ENCODE measurements around the gene LZTS2. TPM values are rescaled to one million over a fixed set of nuclear protein-coding genes. Genes with fewer than 3 reads are reported as not detected.

The LZTS2 gene
- total and polyA plus RNA-seq, 2 of the 4 experiments (the other 2 are of a cell fraction): 19.2 to 101 TPM

- Histone ChIP-seq H4K8ac (ENCODE audit: low read depth in 2 of 2, low read length in 2 of 2) (no peak overlapping the region), H3K36me3 (ENCODE audit: control insufficient read depth, insufficient read depth, low read length) (peaks cover 31% of the 10 kb centered on the region), H2AK9ac (replicated peaks; ENCODE audit: low read depth, low read length, poor library complexity) (no peak overlapping the region), H2BK15ac (ENCODE audit: low read depth, low read length) (no peak overlapping the region), H3K56ac (ENCODE audit: extremely low read depth, insufficient read depth, low read length) (no peak overlapping the region), H3K79me1 (ENCODE audit: low read depth in 1 of 2, low read length in 2 of 2) (peaks cover 0 to 8% of the 10 kb centered on the region in 2 experiments; a peak in 2 of 4 replicates), H3K9ac (ENCODE audit: low read depth, low read length) (no peak overlapping the region), H3K9me1 (ENCODE audit: insufficient read depth, low read length) (peaks cover 7% of the 10 kb centered on the region), H3K4me1 (ENCODE audit: control insufficient read depth, insufficient read depth, low read length) (no peaks in the 10 kb centered on the region), H2AK5ac (ENCODE audit: low read depth, low read length) (no peak overlapping the region), H4K5ac (ENCODE audit: low read depth, low read length) (no peak overlapping the region), H2BK20ac (ENCODE audit: low read depth, low read length) (no peak overlapping the region), H4K91ac (ENCODE audit: insufficient read depth, low read depth, low read length) (no peak overlapping the region), H2BK5ac (ENCODE audit: low read depth, low read length, poor library complexity, severe bottlenecking) (no peak overlapping the region), H3K18ac (ENCODE audit: low read depth, low read length) (no peak overlapping the region), H3K4ac (ENCODE audit: low read depth, low read length) (no peak overlapping the region), H4K20me1 (ENCODE audit: insufficient read depth, low read length) (no peaks in the 10 kb centered on the region; the same call in none of the 2 replicates), H3K9me3 (ENCODE audit: control insufficient read depth, insufficient read depth, low read length) (no peaks in the 10 kb centered on the region), H3K14ac (replicated peaks; ENCODE audit: low read depth, low read length) (no peak overlapping the region), H2BK120ac (ENCODE audit: low read depth, low read length) (no peak overlapping the region), H3K27ac (ENCODE audit: insufficient read depth, low read length) (no peak overlapping the region), H3K4me3 (ENCODE audit: insufficient read depth, low read depth, low read length) (no peak overlapping the region), H2AFZ (replicated peaks; ENCODE audit: low read length, poor library complexity) (no peak overlapping the region), H3K4me2 (ENCODE audit: low read depth, low read length) (no peak overlapping the region), H3K23ac (ENCODE audit: low read depth, low read length) (no peak overlapping the region), H3K27me3 (ENCODE audit: control insufficient read depth, insufficient read depth, low read length) (no peaks in the 10 kb centered on the region)
- BruUV-seq (replicated peaks): no TSS peak
- dilution Hi-C loops (cut with HindIII; ENCODE audit: low sequenced_read_pairs, unreplicated experiment) (no loop called here), in situ Hi-C loops (cut with MboI; ENCODE audit: low sequenced_read_pairs) (no loop called here), intact Hi-C loops (cut with micrococcal nuclease) (no loop called here)
- ATAC-seq (ENCODE audit: low read depth) (no peak), DNase-seq (no peak)
- POLR2A ChIA-PET (ENCODE audit: unreplicated experiment): no interaction called here
- CTCF ChIA-PET: no interaction called here
- 100% methylated on average over 4 of the region's 16 CpGs; no CpG with 5 or more reads in 1 of the 2 experiments for WGBS, 2 experiments (ENCODE audit: extremely low coverage in 2 of 2, insufficient read length in 1 of 2)
- TF ChIP-seq RAD21 (IDR thresholded peaks at IDR 0.05; ENCODE audit: low read length) (no peak), MAZ (IDR thresholded peaks at IDR 0.05; ENCODE audit: borderline replicate concordance, low read depth, low read length) (no peak), CTCF (conservative IDR thresholded peaks at IDR 0.05; ENCODE audit: low read depth, low read length) (no peak), SMC3 (IDR thresholded peaks at IDR 0.05; ENCODE audit: low read depth, low read length) (no peak), CEBPB (IDR thresholded peaks at IDR 0.05; ENCODE audit: low read depth, low read length) (no peak), ELK1 (IDR thresholded peaks at IDR 0.05; ENCODE audit: borderline replicate concordance, low read depth, low read length) (no peak), POLR2A (IDR thresholded peaks at IDR 0.05; ENCODE audit: low read depth, low read length) (no peak), BHLHE40 (IDR thresholded peaks at IDR 0.05; ENCODE audit: low read depth, low read length) (no peak), MAFK (IDR thresholded peaks at IDR 0.05; ENCODE audit: low read depth, low read length) (no peak), RCOR1 (IDR thresholded peaks at IDR 0.05; ENCODE audit: insufficient replicate concordance, low read length) (no peak), MXI1 (IDR thresholded peaks at IDR 0.05; ENCODE audit: borderline replicate concordance, low read depth, low read length) (no peak), USF2 (IDR thresholded peaks at IDR 0.05; ENCODE audit: low read depth, low read length) (no peak), CHD1 (IDR thresholded peaks at IDR 0.05; ENCODE audit: low read depth, low read length) (no peak), RFX5 (IDR thresholded peaks at IDR 0.05; ENCODE audit: low read depth, low read length) (no peak), NFE2L2 (IDR thresholded peaks at IDR 0.05; ENCODE audit: low read depth, low read length) (no peak), FOS (IDR thresholded peaks at IDR 0.05; ENCODE audit: low read depth, low read length) (no peak)
Measured at GRCh38 chr10:100979791-100980272, 19.8 kb upstream of the LZTS2 start.

Measured in IMR-90 (cell line).